ENCODE data around the gene LNX2.

The LNX2 gene

DNA sequence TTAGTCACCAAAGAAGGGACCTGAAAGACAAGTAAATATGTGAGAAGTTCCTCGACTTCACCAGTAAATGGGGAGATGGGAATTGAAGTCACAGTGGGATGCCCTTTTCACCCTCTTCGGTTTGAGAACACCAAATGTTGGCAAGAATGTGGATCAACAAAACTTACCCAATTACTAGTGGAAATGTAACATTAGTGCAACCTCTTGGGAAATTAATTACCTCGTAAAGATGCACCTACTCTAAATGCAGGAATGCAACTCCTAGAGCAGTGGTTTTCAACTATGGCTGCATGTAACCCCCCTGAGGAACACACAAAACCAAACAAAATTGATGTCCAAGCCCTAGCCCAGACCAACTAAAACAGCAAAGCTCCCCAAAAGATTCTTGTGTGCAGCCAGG, 78.1 kb downstream of the LNX2 start:
- no peaks in the 10 kb centered on the region for H3K4me1 ChIP-seq (ENCODE audit: insufficient read depth, low read length, severe bottlenecking)
- H3K9me3 ChIP-seq (ENCODE audit: low read length): no peaks in the 10 kb centered on the region
- no peaks in the 10 kb centered on the region for H4K20me1 ChIP-seq (ENCODE audit: insufficient read depth, low read length)
- no peak overlapping the region for H2AFZ ChIP-seq (ENCODE audit: low read length)
- no peaks in the 10 kb centered on the region for H3K9me2 ChIP-seq (ENCODE audit: low read depth, low read length)
- no peak overlapping the region for H3K4me3 ChIP-seq (ENCODE audit: low read depth, low read length, poor library complexity, severe bottlenecking)
- no peaks in the 10 kb centered on the region for H3K36me3 ChIP-seq (ENCODE audit: insufficient read depth, low read length)
- no peak overlapping the region for H3K27ac ChIP-seq (ENCODE audit: low read depth, low read length, poor library complexity, severe bottlenecking)
- no peaks in the 10 kb centered on the region for H3F3A ChIP-seq (ENCODE audit: insufficient read depth, low read length)
- no peaks in the 10 kb centered on the region for H3K27me3 ChIP-seq (ENCODE audit: insufficient read depth, low read length)
- H3K4me2 ChIP-seq (ENCODE audit: low read length): no peak overlapping the region
- no peaks in the 10 kb centered on the region for H3K79me2 ChIP-seq (ENCODE audit: insufficient read depth, low read length)
- H3K9ac ChIP-seq (ENCODE audit: low read length): no peak overlapping the region
- no peak for TF ChIP-seq EZH2 (IDR thresholded peaks at IDR 0.05; ENCODE audit: borderline replicate concordance, low read length)
- TF ChIP-seq, protein P1, sequence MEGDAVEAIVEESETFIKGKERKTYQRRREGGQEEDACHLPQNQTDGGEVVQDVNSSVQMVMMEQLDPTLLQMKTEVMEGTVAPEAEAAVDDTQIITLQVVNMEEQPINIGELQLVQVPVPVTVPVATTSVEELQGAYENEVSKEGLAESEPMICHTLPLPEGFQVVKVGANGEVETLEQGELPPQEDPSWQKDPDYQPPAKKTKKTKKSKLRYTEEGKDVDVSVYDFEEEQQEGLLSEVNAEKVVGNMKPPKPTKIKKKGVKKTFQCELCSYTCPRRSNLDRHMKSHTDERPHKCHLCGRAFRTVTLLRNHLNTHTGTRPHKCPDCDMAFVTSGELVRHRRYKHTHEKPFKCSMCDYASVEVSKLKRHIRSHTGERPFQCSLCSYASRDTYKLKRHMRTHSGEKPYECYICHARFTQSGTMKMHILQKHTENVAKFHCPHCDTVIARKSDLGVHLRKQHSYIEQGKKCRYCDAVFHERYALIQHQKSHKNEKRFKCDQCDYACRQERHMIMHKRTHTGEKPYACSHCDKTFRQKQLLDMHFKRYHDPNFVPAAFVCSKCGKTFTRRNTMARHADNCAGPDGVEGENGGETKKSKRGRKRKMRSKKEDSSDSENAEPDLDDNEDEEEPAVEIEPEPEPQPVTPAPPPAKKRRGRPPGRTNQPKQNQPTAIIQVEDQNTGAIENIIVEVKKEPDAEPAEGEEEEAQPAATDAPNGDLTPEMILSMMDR (IDR thresholded peaks at IDR 0.05; ENCODE audit: low read length): no peak

DNA sequence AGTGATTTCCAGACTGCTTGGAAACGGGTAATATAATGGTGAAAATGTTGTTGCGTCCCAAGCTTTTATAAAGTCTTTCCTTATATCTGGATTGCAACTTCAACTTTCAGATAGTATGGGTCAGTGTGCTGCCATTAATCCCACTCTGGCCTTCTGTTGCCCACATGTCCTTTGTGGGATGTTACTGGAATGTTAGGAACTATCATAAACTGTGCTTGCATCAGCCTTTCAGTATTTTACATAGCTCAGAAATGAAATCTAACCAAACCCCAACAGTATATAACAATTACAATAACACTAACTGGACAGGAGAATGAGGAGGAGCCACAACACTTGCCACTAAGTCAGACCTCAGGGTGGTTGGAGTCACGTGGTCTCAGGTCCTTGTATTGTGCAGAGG, 78.9 kb downstream of the LNX2 start:
- no peaks in the 10 kb centered on the region for H4K20me1 ChIP-seq (ENCODE audit: insufficient read depth, low read length)
- no peaks in the 10 kb centered on the region for H3F3A ChIP-seq (ENCODE audit: insufficient read depth, low read length)
- H3K4me3 ChIP-seq (ENCODE audit: low read depth, low read length, poor library complexity, severe bottlenecking): no peak overlapping the region
- TF ChIP-seq EZH2 (IDR thresholded peaks at IDR 0.05; ENCODE audit: borderline replicate concordance, low read length): no peak
- TF ChIP-seq, protein P1 (IDR thresholded peaks at IDR 0.05; ENCODE audit: low read length): no peak
- H2AFZ ChIP-seq (ENCODE audit: low read length): no peak overlapping the region
- H3K27ac ChIP-seq (ENCODE audit: low read depth, low read length, poor library complexity, severe bottlenecking): no peak overlapping the region
- no peaks in the 10 kb centered on the region for H3K36me3 ChIP-seq (ENCODE audit: insufficient read depth, low read length)
- no peaks in the 10 kb centered on the region for H3K4me1 ChIP-seq (ENCODE audit: insufficient read depth, low read length, severe bottlenecking)
- no peak overlapping the region for H3K4me2 ChIP-seq (ENCODE audit: low read length)
- no peaks in the 10 kb centered on the region for H3K79me2 ChIP-seq (ENCODE audit: insufficient read depth, low read length)
- H3K9me2 ChIP-seq (ENCODE audit: low read depth, low read length): no peaks in the 10 kb centered on the region
- no peak overlapping the region for H3K9ac ChIP-seq (ENCODE audit: low read length)
- no peaks in the 10 kb centered on the region for H3K27me3 ChIP-seq (ENCODE audit: insufficient read depth, low read length)
- H3K9me3 ChIP-seq (ENCODE audit: low read length): no peaks in the 10 kb centered on the region

DNA sequence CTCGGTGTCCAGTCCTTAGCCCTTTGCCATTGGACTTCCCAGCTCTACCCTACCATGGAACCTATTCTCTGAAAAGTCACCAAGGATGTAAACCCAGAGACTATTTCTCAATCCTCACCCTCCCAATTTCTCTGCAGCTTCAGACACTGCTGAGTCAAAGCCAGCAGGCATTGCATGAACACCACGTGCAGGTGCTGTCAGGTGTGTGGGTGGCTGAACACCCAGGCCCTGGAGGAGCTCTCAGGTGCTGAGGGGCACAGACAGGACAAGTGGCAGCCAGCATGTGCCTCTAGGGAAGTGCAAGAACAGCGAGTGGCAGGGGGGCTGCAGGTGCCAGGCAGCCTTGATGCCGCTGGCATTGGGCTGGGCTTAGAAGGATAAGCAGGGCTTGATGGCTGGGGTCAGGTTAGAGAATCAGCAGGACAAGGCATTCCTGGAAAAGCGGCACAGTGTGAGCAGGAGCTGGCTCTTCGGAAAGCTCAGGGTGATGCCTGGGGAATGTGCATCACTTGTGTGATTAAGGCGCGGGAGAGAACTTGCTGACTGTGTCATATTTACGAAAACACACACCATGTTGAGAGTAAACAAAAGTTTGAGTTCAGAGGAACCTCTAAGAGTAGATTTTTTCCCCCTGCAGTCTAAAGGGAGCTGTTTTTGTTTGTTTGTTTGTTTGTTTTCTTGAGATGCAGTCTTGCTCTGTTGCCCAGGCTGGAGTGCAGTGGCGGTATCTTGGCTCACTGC, 83.8 kb downstream of the LNX2 start:
- Histone ChIP-seq H3K27ac (ENCODE audit: low read depth, low read length, poor library complexity, severe bottlenecking) (no peak overlapping the region), H2AFZ (ENCODE audit: low read length) (no peak overlapping the region), H3K4me2 (ENCODE audit: low read length) (no peak overlapping the region), H4K20me1 (ENCODE audit: insufficient read depth, low read length) (no peaks in the 10 kb centered on the region), H3K27me3 (ENCODE audit: insufficient read depth, low read length) (no peaks in the 10 kb centered on the region), H3K9me3 (ENCODE audit: low read length) (no peaks in the 10 kb centered on the region), H3K36me3 (ENCODE audit: insufficient read depth, low read length) (no peaks in the 10 kb centered on the region), H3K79me2 (ENCODE audit: insufficient read depth, low read length) (no peaks in the 10 kb centered on the region), H3K4me3 (ENCODE audit: low read depth, low read length, poor library complexity, severe bottlenecking) (no peak overlapping the region), H3K9me2 (ENCODE audit: low read depth, low read length) (no peaks in the 10 kb centered on the region), H3F3A (ENCODE audit: insufficient read depth, low read length) (no peaks in the 10 kb centered on the region), H3K4me1 (ENCODE audit: insufficient read depth, low read length, severe bottlenecking) (no peaks in the 10 kb centered on the region), H3K9ac (ENCODE audit: low read length) (no peak overlapping the region)
- no peak for TF ChIP-seq EZH2 (IDR thresholded peaks at IDR 0.05; ENCODE audit: borderline replicate concordance, low read length)
- TF ChIP-seq, protein P1 (IDR thresholded peaks at IDR 0.05; ENCODE audit: low read length): no peak
